NCI-H226 (cell line): Measurements from ENCODE around the gene DBI.
"Not testable (repeated sequence)": the region's sequence is repeated elsewhere in the genome, so short reads cannot be mapped to it uniquely, and the experiment has no call there.

ENCODE experiments used
- DNase-seq: peaks from one replicate; pipeline ENCODE4 v3.0.0-alpha.2; 2015

DBI gene

GRCh38 chr2:119402645-119403560, 36.1 kb downstream of the DBI start:
- peak; percentile 48 for DNase-seq

DNA sequence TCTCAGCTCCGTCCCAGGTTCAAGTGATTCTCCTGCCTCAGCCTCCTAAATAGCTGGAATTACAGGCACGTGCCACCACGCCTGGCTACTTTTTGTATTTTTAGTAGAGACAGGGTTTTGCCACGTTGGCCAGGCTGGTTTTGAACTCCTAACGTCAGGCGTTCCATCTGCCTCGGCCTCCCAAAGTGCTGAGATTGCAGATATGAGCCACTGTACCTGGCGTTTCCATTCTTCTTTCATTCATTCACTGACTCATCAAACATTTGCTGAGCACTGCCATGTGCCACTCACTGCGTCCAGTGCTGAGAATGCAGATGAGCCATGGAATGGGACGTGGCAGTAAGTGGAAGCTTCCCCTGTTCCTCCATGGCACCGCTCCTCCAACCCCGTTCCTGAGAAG, 36.8 kb downstream of the DBI start:
- DNase-seq = not testable (repeated sequence)

DNA sequence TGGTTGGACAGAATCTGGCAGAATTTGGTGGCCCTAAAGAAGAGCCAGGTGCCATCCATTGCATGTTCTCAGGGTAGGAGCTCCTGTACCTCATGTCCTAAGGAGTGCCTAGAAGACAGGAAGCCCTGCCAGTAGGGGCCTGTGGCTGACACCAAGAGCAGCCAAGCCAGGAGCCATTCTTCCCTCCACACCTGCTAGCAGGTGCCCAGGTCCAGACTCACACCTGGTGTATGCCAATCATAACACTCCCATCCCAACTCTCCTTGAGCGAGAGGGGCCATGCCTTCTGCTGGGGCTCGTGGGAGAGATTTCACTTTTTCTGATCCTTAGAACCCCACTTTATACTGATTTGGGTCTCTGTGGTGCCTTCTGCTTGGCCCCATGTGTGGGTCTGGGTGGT, 38.4 kb downstream of the DBI start:
- no peak for DNase-seq

DNA sequence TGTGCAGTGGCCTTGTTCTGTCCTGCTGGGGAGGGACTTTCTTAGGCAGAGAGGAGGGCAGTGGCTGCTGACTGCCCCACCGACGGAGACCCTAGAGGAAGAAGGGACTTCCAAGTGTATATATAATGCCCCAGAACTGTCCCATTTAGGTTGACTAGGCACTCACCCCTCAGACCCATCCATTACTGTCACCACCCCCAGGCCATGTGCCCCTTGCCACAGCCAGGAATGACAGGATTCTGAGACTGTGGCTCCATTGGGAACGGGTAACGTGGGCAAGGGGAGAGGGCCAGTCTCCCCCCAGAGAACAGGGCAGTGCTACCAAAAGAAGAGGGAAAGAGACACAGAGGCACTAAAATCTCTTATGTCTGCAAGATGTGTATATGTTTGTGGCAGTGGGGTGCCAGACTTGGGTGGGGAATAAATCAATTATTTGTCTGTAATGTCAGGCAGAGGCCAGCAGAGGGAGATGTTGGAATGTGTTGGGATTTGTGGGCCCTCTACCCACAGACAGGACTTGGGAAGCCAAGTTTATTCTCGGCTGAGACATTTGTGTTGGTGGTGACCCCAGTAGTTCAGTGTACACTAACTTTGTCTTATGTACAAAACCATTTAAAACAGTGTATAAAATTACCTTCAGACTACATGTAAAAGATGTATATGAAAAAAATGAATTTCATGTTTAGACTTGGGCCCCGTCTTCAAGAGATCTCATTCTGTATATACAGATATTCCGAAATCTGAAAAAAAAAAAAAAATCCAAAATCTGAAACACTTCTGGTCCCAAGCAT, 40.8 kb downstream of the DBI start:
- DNase-seq = peak; percentile 30

- DNase-seq = peak; percentile 54
These were observed 41.4 kb downstream of the DBI start for GRCh38 chr2:119408221-119408619.

DNA sequence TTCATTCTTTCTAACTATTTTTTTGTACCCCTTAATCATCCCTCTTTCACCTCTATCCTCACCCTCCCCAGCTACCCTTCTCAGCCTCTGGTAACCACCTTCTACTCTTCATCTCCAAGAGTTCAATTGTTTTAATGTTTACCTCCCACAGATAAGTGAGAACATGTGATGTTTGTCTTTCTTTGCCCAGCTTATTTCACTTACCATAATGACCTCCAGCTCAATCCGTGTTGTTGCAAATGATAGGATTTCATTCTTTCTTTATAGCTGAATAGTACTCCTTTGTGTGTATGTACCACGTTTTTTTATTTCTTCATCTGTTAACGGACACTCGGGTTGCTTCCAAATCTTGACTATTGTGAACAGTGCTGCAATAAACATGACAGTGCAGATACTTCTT, 42.7 kb downstream of the DBI start:
- DNase-seq = no peak

GRCh38 chr2:119414894-119415293, 48.1 kb downstream of the DBI start:
- no peak for DNase-seq

DNA sequence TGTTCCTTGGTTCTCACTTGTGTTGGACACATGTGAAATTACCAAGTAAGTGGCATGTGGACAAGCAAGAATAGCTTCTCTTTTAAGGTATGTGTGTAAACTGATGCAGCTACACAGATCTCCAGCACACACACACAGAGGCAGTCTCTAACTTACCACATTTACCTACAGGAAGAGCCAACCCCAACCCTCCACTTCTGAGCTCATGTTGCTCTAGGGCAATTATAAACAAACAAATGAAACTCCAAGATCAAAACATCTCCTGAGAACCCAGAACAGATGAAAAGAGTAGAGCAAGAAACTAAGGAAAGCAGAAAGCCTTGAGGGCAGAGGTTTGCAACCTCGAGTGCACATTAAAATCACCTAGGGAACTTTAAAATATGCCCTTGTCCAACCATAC, 48.9 kb downstream of the DBI start:
- DNase-seq = no peak

GRCh38 chr2:119416299-119416923, 49.6 kb downstream of the DBI start:
- no peak for DNase-seq

DNA sequence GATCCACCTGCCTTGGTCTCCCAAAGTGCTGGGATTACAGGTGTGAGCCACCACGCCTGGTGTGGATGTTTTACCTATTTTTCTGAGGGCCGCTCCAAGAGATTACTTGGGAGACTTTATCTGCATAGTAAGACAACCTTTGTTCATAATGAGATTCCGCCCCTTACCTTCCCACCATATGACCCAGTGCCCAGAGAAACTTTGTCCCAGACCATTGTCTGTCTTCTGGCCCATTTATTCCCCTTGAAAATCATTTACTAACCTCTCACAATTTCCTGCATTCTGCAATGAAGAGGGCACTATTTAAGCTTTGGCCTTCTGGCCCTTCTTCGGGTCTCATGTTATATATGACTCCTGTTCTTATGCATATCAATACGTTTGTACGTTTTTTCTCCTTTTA, 51.1 kb downstream of the DBI start:
- DNase-seq = no peak

- no peak for DNase-seq
These were observed 52.3 kb downstream of the DBI start for GRCh38 chr2:119419065-119419464.

- no peak for DNase-seq
These were observed 53.2 kb downstream of the DBI start for GRCh38 chr2:119419803-119420508.

DNA sequence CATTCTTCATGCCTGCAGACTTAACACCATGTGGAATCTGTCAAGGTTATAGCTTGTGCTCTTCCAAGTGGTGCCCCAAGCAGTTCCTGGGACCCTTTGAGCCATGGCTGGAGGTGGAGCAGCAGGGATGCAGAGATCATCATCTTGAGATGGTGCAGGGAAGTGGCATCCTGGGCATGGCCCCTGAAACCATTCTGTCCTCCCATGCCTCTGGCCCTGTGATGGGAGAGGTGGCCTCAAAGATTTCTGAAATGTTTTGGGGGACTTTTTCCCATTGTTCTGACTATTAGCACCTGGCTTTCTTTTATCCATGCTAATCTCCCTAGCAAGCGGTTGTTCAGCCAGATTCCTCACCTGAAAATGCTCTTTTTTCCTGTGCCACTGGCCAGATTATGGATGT, 54.5 kb downstream of the DBI start:
- DNase-seq = no peak

GRCh38 chr2:119421741-119422140, 55.0 kb downstream of the DBI start:
- no peak for DNase-seq
